HG03064 (cell line): ENCODE data around the gene HIKESHI.

Source experiments
- ATAC-seq: cut with Tn5 transposase; IDR thresholded peaks from one replicate; pipeline ENCODE4 v1.9.1; 2021; ENCODE audit warnings: low read depth; ENCODE audit not compliant: unreplicated experiment

Gene HIKESHI

GRCh38 chr11:86372586-86372985, 70.5 kb downstream of the HIKESHI start:
- ATAC-seq = no peak

GRCh38 chr11:86374069-86374468, 72.0 kb downstream of the HIKESHI start:
- no peak for ATAC-seq

DNA sequence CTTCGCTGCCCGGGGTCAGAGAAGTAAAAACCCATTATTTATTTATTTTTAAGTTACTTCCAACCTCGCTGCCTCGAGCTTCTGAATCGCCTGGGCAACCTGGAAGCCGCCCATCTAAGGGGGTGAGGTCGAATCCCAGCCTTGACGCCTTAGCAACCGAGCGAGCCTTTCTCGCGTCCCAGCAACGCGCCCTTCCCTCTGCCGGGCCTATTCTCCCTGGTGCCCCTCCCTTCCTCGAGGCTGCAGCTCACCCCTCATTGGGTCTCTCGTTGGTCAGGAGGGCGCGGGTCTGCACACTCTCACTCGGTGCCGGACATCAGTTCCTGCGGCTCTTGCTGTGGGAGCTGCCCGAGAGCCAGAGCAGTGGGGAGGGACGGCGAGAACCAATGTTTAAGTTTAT, 72.5 kb downstream of the HIKESHI start, which contains the start of gene CCDC81:
CCDC81 (plus strand) TSS at position 302 of the 400 bp plus-strand sequence. CDS start 277 bp downstream, outside the sequence.
- no peak for ATAC-seq

DNA sequence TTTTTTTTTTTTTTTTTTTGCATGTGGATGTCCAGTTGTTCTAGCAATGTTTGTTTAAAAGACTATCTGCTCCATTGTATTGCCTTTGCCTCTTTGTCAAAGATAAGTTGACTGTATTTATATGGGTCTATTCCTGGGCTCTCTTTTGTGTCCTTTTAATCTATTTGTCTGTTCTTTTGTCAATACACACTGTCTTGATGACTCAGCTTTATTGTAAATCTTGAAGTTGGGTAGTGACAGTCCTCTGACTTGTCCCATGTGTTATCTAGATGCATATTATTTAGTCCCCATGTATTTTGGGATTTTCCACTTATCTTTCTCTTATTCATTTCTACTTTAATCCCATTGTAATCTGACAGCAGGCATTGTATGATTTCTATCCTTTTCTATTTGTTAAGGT, 75.9 kb downstream of the HIKESHI start:
- no peak for ATAC-seq

- ATAC-seq = no peak
These were observed 78.4 kb downstream of the HIKESHI start for GRCh38 chr11:86380295-86381059.

DNA sequence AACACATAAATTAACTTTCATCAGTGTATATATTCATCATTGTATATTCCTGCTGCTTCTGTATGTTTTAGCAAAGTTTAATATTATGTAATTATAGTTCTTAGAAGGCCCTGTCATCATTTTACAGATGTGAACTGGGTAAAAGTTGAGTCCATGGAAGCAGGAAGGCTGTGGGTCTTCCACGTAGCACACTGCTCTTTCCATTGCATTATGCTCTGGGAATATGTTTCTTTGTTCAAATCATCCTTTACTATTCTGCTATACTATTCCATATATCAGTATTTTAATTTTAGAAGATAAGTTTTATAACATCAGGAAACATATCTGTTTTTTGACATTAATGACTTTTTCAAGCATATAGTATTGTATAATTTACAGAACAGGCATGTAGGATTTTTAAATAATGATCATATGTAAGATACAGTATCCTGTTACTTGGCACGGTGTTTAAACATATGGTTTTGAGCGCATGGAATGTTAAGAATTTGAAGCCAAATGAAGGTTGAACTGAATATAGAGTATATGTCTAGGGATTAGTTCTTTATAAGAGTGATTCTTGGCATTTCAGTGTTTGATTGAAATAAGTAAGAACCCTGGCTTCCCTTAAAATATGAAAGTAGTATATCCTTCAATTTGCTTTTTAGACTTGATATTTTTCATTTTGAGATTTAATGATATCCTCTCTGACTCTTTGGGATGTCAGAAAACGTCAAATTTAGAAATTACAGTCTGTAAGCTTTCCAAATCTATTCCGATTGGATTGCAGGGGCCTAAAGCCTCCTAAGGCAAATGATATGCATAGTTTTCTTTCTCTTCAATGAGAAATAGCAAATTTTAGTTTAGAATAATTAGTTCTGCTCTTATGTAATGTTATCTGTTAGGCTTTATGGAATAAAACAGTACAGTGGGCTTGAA, 81.3 kb downstream of the HIKESHI start:
- ATAC-seq = no peak

DNA sequence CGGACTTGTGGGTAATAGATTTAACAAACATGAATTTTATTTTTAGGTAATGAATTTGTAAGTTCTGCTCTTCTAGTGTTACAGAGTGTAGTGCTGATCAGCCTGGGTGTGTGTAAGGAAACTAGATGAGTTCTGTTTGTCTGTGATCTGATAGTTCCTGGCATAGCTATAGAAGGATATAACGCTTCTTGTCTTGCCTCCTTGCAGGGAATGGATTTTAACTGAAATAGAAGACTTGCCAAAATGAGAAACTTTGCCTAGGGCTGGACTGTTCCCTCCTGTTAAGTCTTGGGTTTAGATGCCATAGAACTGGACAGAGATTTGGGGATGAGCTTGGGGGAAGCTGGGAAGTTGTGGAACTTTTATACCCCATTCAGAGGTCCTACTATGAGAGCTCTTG, 84.2 kb downstream of the HIKESHI start:
- no peak for ATAC-seq

DNA sequence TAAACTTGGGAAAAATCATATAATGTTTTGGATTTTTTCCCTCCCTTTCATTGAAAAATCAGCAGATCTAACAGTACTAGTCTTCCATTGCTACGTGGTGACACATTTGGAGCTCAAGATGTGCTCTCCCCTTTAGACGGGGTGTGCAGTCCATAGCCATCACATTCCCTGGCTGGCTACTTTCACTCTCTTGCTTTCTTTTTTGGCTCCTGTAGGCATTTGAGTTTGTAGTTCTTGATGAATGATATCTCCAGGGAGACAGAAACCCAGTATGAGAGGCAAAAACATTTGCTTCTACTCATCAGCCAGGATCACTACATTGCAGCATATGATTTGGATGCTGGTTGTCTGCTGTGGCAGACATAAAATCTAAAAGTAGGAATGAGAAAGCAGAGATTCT, 84.7 kb downstream of the HIKESHI start:
- ATAC-seq = no peak

DNA sequence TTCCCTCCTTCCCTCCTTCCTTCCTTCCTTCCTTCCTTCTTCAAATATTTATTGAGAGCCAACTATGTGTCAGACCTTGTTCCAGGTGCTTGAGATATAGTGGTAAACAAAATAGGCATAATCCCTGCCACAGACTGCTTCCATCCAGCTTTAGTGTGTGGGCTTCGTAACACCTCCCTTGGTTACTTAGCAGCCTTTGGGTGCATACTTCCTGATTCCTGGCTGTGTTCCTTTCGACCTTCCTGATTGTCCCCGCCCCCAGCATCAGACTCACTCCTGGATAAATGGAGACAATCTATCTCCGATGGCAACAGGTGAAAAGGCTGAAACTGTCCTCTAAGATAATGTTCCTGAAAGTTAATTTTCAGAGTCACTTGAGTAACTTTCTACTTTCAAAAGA, 86.2 kb downstream of the HIKESHI start:
- ATAC-seq = no peak

GRCh38 chr11:86390487-86390886, 88.4 kb downstream of the HIKESHI start:
- no peak for ATAC-seq

GRCh38 chr11:86395061-86395551, 93.1 kb downstream of the HIKESHI start:
- no peak for ATAC-seq
